Measurements from ENCODE around the gene MS4A10. TPM values are rescaled to one million over a fixed set of nuclear protein-coding genes. Genes with fewer than 3 reads are reported as not detected.

The MS4A10 gene
- total RNA-seq, 3 donors from 2014 or later (not counting 1 experiment from before 2014, with no cell fraction given) = not detected

GRCh38 chr11:60790726-60791125 is 5.6 kb downstream of the MS4A10 start:
- no peaks in the 10 kb centered on the region for H3K4me1 ChIP-seq (ENCODE audit: control insufficient read depth, insufficient read depth, low read length)
- WGBS (ENCODE audit: insufficient coverage) = 96% methylated on average over 3 of the region's 3 CpGs
- H3K4me3 ChIP-seq (ENCODE audit: low read length) = no peak overlapping the region
- no peaks in the 10 kb centered on the region for H3K9me3 ChIP-seq (ENCODE audit: control insufficient read depth, insufficient read depth, low read length)
- Mint-ChIP-seq H3K36me3 (no peaks in the 10 kb centered on the region), H3K4me1 (no peaks in the 10 kb centered on the region), H3K4me3 (no peak overlapping the region), H3K9me3 (no peaks in the 10 kb centered on the region), H3K27me3 (ENCODE audit: low read depth in 2 of 2) (peaks cover 0 to 7% of the 10 kb centered on the region in 2 donors), H3K27ac (no peak overlapping the region)
- ATAC-seq = no peak
- H3K27me3 ChIP-seq (ENCODE audit: control insufficient read depth, insufficient read depth, low read length) = no peaks in the 10 kb centered on the region
- no peak for TF ChIP-seq CTCF (IDR thresholded peaks at IDR 0.05)
- no peak for DNase-seq
- intact Hi-C loops (cut with micrococcal nuclease) = no loop called here
- H3K36me3 ChIP-seq (ENCODE audit: control insufficient read depth, insufficient read depth, low read length) = no peaks in the 10 kb centered on the region
- no peak overlapping the region for H3K27ac ChIP-seq (ENCODE audit: low read length)

DNA sequence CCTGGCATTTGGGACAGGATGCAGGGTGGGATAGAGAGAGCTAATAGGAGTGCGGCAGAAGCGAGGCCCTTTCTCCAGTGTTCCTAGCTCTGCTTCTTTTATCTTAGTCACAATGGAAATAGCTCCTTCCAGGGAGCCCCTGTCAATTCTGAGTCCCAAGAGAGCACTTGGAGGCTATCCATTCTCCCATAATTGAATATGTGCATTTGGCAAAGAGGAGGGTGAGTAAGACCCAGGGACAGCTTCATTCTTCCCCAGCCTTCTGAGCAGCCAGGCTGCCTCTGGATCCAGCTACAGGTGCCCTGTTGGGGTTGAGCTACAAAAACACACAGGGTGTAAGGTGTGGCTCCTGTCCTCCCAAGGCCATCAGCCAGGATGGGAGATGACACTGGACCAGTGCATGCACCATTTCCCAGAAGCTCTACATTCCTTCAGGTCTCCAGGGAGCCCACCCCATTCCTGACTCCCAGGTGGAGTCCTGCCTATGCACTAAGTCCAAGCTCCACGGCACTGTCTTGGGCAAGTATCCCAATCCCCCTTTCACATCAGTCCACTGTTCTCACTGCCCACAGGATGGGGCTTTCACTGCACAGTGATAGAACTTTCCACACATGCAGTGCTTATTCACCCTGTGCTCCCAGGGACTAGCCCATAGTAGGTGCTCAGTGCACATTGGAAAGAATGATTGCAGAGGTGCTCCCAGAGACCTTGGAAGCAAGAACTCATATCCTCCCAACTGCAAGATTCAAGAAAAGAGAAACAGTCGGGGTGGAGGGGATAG is 6.2 kb downstream of the MS4A10 start:
- peaks cover 0 to 7% of the 10 kb centered on the region in 2 donors for H3K27me3 Mint-ChIP-seq (ENCODE audit: low read depth in 2 of 2)
- Histone ChIP-seq H3K4me1 (ENCODE audit: control insufficient read depth, insufficient read depth, low read length) (no peaks in the 10 kb centered on the region), H3K27me3 (ENCODE audit: control insufficient read depth, insufficient read depth, low read length) (no peaks in the 10 kb centered on the region), H3K27ac (ENCODE audit: low read length) (no peak overlapping the region), H3K4me3 (ENCODE audit: low read length) (no peak overlapping the region), H3K36me3 (ENCODE audit: control insufficient read depth, insufficient read depth, low read length) (no peaks in the 10 kb centered on the region), H3K9me3 (ENCODE audit: control insufficient read depth, insufficient read depth, low read length) (no peaks in the 10 kb centered on the region)
- WGBS (ENCODE audit: insufficient coverage) = 94% methylated on average over 4 of the region's 4 CpGs
- no peak overlapping the region for H3K4me3 Mint-ChIP-seq
- H3K36me3 Mint-ChIP-seq = no peaks in the 10 kb centered on the region
- H3K27ac Mint-ChIP-seq = no peak overlapping the region
- no peak for TF ChIP-seq CTCF (IDR thresholded peaks at IDR 0.05)
- DNase-seq (no peak), ATAC-seq (no peak)
- intact Hi-C loops (cut with micrococcal nuclease) = no loop called here
- H3K9me3 Mint-ChIP-seq = no peaks in the 10 kb centered on the region
- no peaks in the 10 kb centered on the region for H3K4me1 Mint-ChIP-seq

DNA sequence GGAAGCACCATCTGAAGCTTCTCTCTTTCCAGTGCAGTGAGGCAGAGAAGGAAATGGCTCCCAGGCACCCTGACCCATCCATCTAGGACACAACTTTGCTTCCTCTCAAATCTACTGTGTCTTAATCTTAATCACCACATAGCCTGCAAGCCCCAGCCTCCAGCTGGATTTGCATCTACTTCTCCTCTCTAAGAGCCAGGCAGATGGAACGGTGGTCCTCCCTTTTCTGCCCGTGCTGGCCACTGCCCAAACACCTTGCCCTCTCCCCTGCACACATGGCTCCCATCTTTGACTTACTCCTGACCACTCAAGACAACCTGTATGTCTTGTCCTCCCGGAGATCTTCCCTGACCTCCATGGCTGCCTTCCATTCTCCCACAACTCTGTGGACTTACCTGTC is 7.4 kb downstream of the MS4A10 start:
- Histone ChIP-seq H3K4me3 (ENCODE audit: low read length) (no peak overlapping the region), H3K27me3 (ENCODE audit: control insufficient read depth, insufficient read depth, low read length) (no peaks in the 10 kb centered on the region), H3K36me3 (ENCODE audit: control insufficient read depth, insufficient read depth, low read length) (no peaks in the 10 kb centered on the region), H3K4me1 (ENCODE audit: control insufficient read depth, insufficient read depth, low read length) (no peaks in the 10 kb centered on the region), H3K9me3 (ENCODE audit: control insufficient read depth, insufficient read depth, low read length) (no peaks in the 10 kb centered on the region), H3K27ac (ENCODE audit: low read length) (no peak overlapping the region)
- ATAC-seq (no peak), DNase-seq (no peak)
- intact Hi-C loops (cut with micrococcal nuclease) = no loop called here
- H3K4me3 Mint-ChIP-seq = no peak overlapping the region
- no peak for TF ChIP-seq CTCF (IDR thresholded peaks at IDR 0.05)
- H3K4me1 Mint-ChIP-seq = no peaks in the 10 kb centered on the region
- H3K27ac Mint-ChIP-seq = no peak overlapping the region
- peaks cover 0 to 7% of the 10 kb centered on the region in 2 donors for H3K27me3 Mint-ChIP-seq (ENCODE audit: low read depth in 2 of 2)
- no peaks in the 10 kb centered on the region for H3K9me3 Mint-ChIP-seq
- H3K36me3 Mint-ChIP-seq = no peaks in the 10 kb centered on the region
- 83% methylated on average over 3 of the region's 3 CpGs for WGBS (ENCODE audit: insufficient coverage)

- Mint-ChIP-seq H3K27ac (no peak overlapping the region), H3K4me3 (no peak overlapping the region), H3K36me3 (no peaks in the 10 kb centered on the region), H3K9me3 (no peaks in the 10 kb centered on the region), H3K4me1 (no peaks in the 10 kb centered on the region), H3K27me3 (ENCODE audit: low read depth in 2 of 2) (peaks cover 0 to 14% of the 10 kb centered on the region in 2 donors)
- ATAC-seq (no peak), DNase-seq (no peak)
- no peak for TF ChIP-seq CTCF (IDR thresholded peaks at IDR 0.05)
- no peaks in the 10 kb centered on the region for H3K27me3 ChIP-seq (ENCODE audit: control insufficient read depth, insufficient read depth, low read length)
- H3K27ac ChIP-seq (ENCODE audit: low read length) = no peak overlapping the region
- intact Hi-C loops (cut with micrococcal nuclease) = no loop called here
- H3K4me1 ChIP-seq (ENCODE audit: control insufficient read depth, insufficient read depth, low read length) = no peaks in the 10 kb centered on the region
- H3K4me3 ChIP-seq (ENCODE audit: low read length) = no peak overlapping the region
- no peaks in the 10 kb centered on the region for H3K9me3 ChIP-seq (ENCODE audit: control insufficient read depth, insufficient read depth, low read length)
- WGBS (ENCODE audit: insufficient coverage) = 85% methylated on average over 6 of the region's 6 CpGs
- no peaks in the 10 kb centered on the region for H3K36me3 ChIP-seq (ENCODE audit: control insufficient read depth, insufficient read depth, low read length)
Observed at GRCh38 chr11:60795291-60795690, 10.2 kb downstream of the MS4A10 start.
